HEK293T (cell line): ENCODE measurements around the gene FUT3.

Experiments used
- ARNT ChIP-seq: fragments of 450-650 bp; IDR thresholded peaks from 2 replicates; pipeline ENCODE4 v1.6.1; 2017; ENCODE audit warnings: mild to moderate bottlenecking
- BHLHE40 ChIP-seq: fragments of 450-650 bp; IDR thresholded peaks from 2 replicates; pipeline ENCODE4 v1.6.1; 2016; ENCODE audit warnings: mild to moderate bottlenecking, moderate library complexity, borderline replicate concordance
- ELF4 ChIP-seq: fragments of 450-650 bp; IDR thresholded peaks from 2 replicates; pipeline ENCODE4 v1.6.1; 2017; ENCODE audit warnings: antibody characterized with exemption
- FOXA1 ChIP-seq: fragments of 450-650 bp; IDR thresholded peaks from 2 replicates; pipeline ENCODE4 v1.6.1; 2016; ENCODE audit warnings: mild to moderate bottlenecking
- FOXM1 ChIP-seq: fragments of 450-650 bp; IDR thresholded peaks from 2 replicates; pipeline ENCODE4 v1.6.1; 2017; ENCODE audit warnings: mild to moderate bottlenecking, borderline replicate concordance
- HDGF ChIP-seq: fragments of 450-650 bp; IDR thresholded peaks from 2 replicates; pipeline ENCODE4 v1.6.1; 2017; ENCODE audit warnings: antibody characterized with exemption, borderline replicate concordance
- L3MBTL2 ChIP-seq: fragments of 450-650 bp; conservative IDR thresholded peaks from 2 replicates; pipeline ENCODE4 v1.6.1; 2016; ENCODE audit warnings: mild to moderate bottlenecking
- LEF1 ChIP-seq: fragments of 450-650 bp; IDR thresholded peaks from 2 replicates; pipeline ENCODE4 v1.6.1; 2017; ENCODE audit warnings: mild to moderate bottlenecking, borderline replicate concordance
- NFRKB ChIP-seq: fragments of 450-650 bp; IDR thresholded peaks from 2 replicates; pipeline ENCODE4 v1.6.1; 2016; ENCODE audit warnings: mild to moderate bottlenecking, moderate library complexity
- PKNOX1 ChIP-seq: fragments of 450-650 bp; IDR thresholded peaks from 2 replicates; pipeline ENCODE4 v1.6.1; 2016
- SP1 ChIP-seq: fragments of 450-650 bp; IDR thresholded peaks from 2 replicates; pipeline ENCODE4 v1.6.1; 2017
- SUZ12 ChIP-seq: fragments of 450-650 bp; IDR thresholded peaks from 2 replicates; pipeline ENCODE4 v1.6.1; 2016; ENCODE audit warnings: mild to moderate bottlenecking
- TARDBP ChIP-seq: fragments of 450-650 bp; IDR thresholded peaks from 2 replicates; pipeline ENCODE4 v1.6.1; 2016
- ZNF384 ChIP-seq: fragments of 450-650 bp; IDR thresholded peaks from 2 replicates; pipeline ENCODE4 v1.6.1; 2016

- TF ChIP-seq SP1 (no peak), L3MBTL2 (no peak), TARDBP (no peak), ELF4 (peak; percentile 65; the same call in 1 of the 2 replicates), NFRKB (no peak), SUZ12 (no peak), ZNF384 (no peak), FOXM1 (no peak), PKNOX1 (no peak), ARNT (no peak), LEF1 (no peak), HDGF (no peak), BHLHE40 (no peak), FOXA1 (no peak)
Observed at GRCh38 chr19:5832527-5833216, 18.6 kb downstream of the FUT3 start.
